ENCODE data around the gene TOMT. TPM values are rescaled to one million over a fixed set of nuclear protein-coding genes. Genes with fewer than 3 reads are reported as not detected.
A peak's percentile ranks its signal among the peaks of the same experiment; 100 is the strongest.

TOMT gene
- total and polyA plus RNA-seq, 2 of the 13 experiments (the other 11 are each of a cell fraction or from before 2014, with no cell fraction given) = not detected

DNA sequence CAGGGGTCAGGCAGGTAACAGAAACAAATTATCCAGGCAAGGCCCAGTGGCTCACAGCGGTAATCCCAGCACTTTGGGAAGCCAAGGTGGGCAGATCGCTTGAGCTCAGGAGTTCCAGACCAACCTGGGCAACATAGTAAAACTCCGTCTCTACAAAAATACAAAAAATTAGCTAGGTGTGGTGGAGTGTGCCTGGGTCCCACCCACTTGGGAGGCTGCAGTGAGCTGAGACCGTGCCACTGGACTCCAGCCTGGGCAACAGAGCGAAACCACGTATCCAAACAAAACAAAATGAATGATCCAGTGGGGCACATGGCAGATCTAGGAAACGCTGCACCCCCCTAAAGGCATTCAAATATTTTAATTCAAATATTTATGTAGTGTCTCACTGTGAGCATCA, 35.2 kb upstream of the TOMT start (continued):
- TF ChIP-seq, protein P1, sequence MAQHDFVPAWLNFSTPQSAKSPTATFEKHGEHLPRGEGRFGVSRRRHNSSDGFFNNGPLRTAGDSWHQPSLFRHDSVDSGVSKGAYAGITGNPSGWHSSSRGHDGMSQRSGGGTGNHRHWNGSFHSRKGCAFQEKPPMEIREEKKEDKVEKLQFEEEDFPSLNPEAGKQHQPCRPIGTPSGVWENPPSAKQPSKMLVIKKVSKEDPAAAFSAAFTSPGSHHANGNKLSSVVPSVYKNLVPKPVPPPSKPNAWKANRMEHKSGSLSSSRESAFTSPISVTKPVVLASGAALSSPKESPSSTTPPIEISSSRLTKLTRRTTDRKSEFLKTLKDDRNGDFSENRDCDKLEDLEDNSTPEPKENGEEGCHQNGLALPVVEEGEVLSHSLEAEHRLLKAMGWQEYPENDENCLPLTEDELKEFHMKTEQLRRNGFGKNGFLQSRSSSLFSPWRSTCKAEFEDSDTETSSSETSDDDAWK (CRISPR knock-in tag; IDR thresholded peaks at IDR 0.05) = no peak
- TF ChIP-seq SMYD3 (CRISPR knock-in tag; IDR thresholded peaks at IDR 0.05) = no peak
- TF ChIP-seq SOX13 (IDR thresholded peaks at IDR 0.05) = no peak
- TF ChIP-seq SOX13 (CRISPR knock-in tag; conservative IDR thresholded peaks at IDR 0.05 in 1 of 2, IDR thresholded peaks at IDR 0.05 in 1 of 2) = no peak
- no peak for TF ChIP-seq ZNF543 (CRISPR knock-in tag; IDR thresholded peaks at IDR 0.05)
- TF ChIP-seq HHEX (CRISPR knock-in tag; IDR thresholded peaks at IDR 0.05) = no peak
- TF ChIP-seq KDM2A (CRISPR knock-in tag; IDR thresholded peaks at IDR 0.05; ENCODE audit: borderline replicate concordance, low read depth) = no peak
- no peak for TF ChIP-seq ZFP36 (IDR thresholded peaks at IDR 0.05; ENCODE audit: borderline replicate concordance, low read depth, low read length, partially characterized antibody)
- TF ChIP-seq, protein P2, sequence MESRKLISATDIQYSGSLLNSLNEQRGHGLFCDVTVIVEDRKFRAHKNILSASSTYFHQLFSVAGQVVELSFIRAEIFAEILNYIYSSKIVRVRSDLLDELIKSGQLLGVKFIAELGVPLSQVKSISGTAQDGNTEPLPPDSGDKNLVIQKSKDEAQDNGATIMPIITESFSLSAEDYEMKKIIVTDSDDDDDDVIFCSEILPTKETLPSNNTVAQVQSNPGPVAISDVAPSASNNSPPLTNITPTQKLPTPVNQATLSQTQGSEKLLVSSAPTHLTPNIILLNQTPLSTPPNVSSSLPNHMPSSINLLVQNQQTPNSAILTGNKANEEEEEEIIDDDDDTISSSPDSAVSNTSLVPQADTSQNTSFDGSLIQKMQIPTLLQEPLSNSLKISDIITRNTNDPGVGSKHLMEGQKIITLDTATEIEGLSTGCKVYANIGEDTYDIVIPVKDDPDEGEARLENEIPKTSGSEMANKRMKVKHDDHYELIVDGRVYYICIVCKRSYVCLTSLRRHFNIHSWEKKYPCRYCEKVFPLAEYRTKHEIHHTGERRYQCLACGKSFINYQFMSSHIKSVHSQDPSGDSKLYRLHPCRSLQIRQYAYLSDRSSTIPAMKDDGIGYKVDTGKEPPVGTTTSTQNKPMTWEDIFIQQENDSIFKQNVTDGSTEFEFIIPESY (CRISPR knock-in tag; IDR thresholded peaks at IDR 0.05) = no peak
- no peak for TF ChIP-seq MEIS2 (CRISPR knock-in tag; IDR thresholded peaks at IDR 0.05)

DNA sequence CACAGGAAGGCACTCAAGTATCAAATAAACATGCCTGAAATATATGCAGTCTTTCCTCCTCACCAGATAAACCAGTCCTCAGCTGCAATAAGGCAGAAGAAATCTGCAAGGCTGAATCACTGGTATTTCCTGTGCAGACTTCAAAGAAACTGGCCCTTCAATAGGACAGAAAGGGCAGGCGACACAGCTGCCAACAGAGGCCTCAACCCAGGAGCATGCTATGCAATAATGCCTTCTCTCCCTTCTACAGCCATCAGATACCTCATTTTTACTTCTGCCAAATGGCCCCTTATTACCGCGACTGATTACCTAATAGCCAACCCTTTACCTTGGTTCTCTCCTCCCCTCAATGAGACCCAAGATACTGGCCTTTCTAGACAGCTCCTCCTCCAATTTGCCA, 33.4 kb upstream of the TOMT start:
- no peak overlapping the region for H3K4me3 ChIP-seq (replicated peaks in 1 of 3; ENCODE audit: insufficient read depth in 1 of 3, low read depth in 2 of 3, low read length in 3 of 3)
- FAIRE-seq (no peak), ATAC-seq (peak; percentile 38; the same call in 2 of the 3 replicates), DNase-seq (ENCODE audit: low spot score) (peak; percentile 44)
- no TSS peak for BruUV-seq (replicated peaks)
- no peaks in the 10 kb centered on the region for H4K20me1 ChIP-seq (ENCODE audit: insufficient read depth, low read length)
- H3K36me3 ChIP-seq (replicated peaks in 1 of 2; ENCODE audit: control insufficient read depth in 1 of 2, insufficient read depth in 2 of 2, low read length in 2 of 2) = peaks cover 0 to 29% of the 10 kb centered on the region in 2 experiments; a peak in 3 of 5 replicates
- ChIA-PET CTCF (ENCODE audit: low intra/inter-chr PET ratio, low total read pairs) (no interaction called here), POLR2A (interaction anchor here (0.9 kb wide), 1 partner anchor 31 kb away, joined by 3 read pairs; no protein-coding TSS in a partner anchor)
- H3K27ac ChIP-seq (ENCODE audit: extremely low read length, insufficient read depth, low read length) = no peak overlapping the region
- 84% methylated on average over 3 of the region's 3 CpGs for WGBS (ENCODE audit: low lambda C conversion rate)
- H3K9ac ChIP-seq (ENCODE audit: insufficient read depth, low read depth, low read length) = no peak overlapping the region
- peaks cover 26% of the 10 kb centered on the region for H3K4me1 ChIP-seq (ENCODE audit: insufficient read depth, low read length)
- TF ChIP-seq, protein P2 (CRISPR knock-in tag; IDR thresholded peaks at IDR 0.05) = peak; percentile 68; the same call in 1 of the 2 replicates
- TF ChIP-seq TP53 (CRISPR knock-in tag; conservative IDR thresholded peaks at IDR 0.05) (no peak), TCF7 (IDR thresholded peaks at IDR 0.05; ENCODE audit: low read depth) (peak; percentile 28; the same call in 1 of the 2 replicates), ETV5 (CRISPR knock-in tag; IDR thresholded peaks at IDR 0.05; ENCODE audit: borderline replicate concordance) (peak; percentile 33; the same call in 1 of the 2 replicates)
- no peak overlapping the region for H2AFZ ChIP-seq (ENCODE audit: low read length)
- no peak overlapping the region for H3K4me2 ChIP-seq (ENCODE audit: low read depth, low read length)
- no peaks in the 10 kb centered on the region for H3K9me3 ChIP-seq (ENCODE audit: low read length)
- in situ Hi-C loops (cut with HindIII; ENCODE audit: extremely low pct_ligation_motif_present, low pct_unique_long_range_greater_than_20kb) (no loop called here), intact Hi-C loops (cut with micrococcal nuclease; ENCODE audit: unreplicated experiment) (no loop called here)
- H3K27me3 ChIP-seq (ENCODE audit: control insufficient read depth in 1 of 2, insufficient read depth in 2 of 2, low read length in 2 of 2) = no peaks in the 10 kb centered on the region
- peaks cover 80% of the 10 kb centered on the region for H3K79me2 ChIP-seq (ENCODE audit: insufficient read depth, low read length)

Measured in HepG2 (cell line).